Ovary (tissue), 9 donors: Measurements from ENCODE around the gene PFAS. TPM values are rescaled to one million over a fixed set of nuclear protein-coding genes. Genes with fewer than 3 reads are reported as not detected.
"Not testable (repeated sequence)": the region's sequence is repeated elsewhere in the genome, so short reads cannot be mapped to it uniquely, and the experiment has no call there.

Experiments
- DNase-seq, 5 donors: peaks; one replicate each; pipeline ENCODE4 v3.0.0-alpha.2; 2019 to 2020
- H3K27ac ChIP-seq, 2 donors: fragments of 200-600 bp; one replicate each; pipeline versions ENCODE4 v1.5.1 to v1.8.0; 2019 to 2022
- H3K27me3 ChIP-seq: fragments of 200-600 bp; one replicate; pipeline ENCODE4 v1.8.0; 2022
- H3K36me3 ChIP-seq: fragments of 200-600 bp; sonication (generic); one replicate; pipeline ENCODE4 v1.5.1; 2019
- H3K4me1 ChIP-seq: one replicate; pipeline ENCODE4 v1.8.1; 2013; ENCODE audit warnings: mild to moderate bottlenecking, moderate library complexity; ENCODE audit not compliant: insufficient read depth
- H3K4me3 ChIP-seq: fragments of 200-600 bp; sonication (generic); one replicate; pipeline ENCODE4 v1.5.1; 2017
- H3K9me3 ChIP-seq, 2 donors: fragments of 200-600 bp in 1 of 2; sonication (generic) in 1 of 2; one replicate each; pipeline versions ENCODE4 v1.5.1 to v1.8.1; 2013 to 2019; ENCODE audit warnings: mild to moderate bottlenecking in 1 of 2, moderate library complexity in 1 of 2
- EP300 ChIP-seq: sonication (generic); formaldehyde crosslinking; IDR thresholded peaks from one replicate; pipeline ENCODE4 v1.6.1; 2017; ENCODE audit warnings: antibody characterized with exemption
- POLR2A ChIP-seq: fragments of 450-650 bp; IDR thresholded peaks from one replicate; pipeline ENCODE4 v1.6.1; 2017; ENCODE audit warnings: antibody characterized with exemption, mild to moderate bottlenecking, moderate library complexity
- WGBS, 3 donors: extraction: QIAGEN DNeasy Blood & Tissue Kit in 1 of 3; methylation state at CpG; one replicate each; pipeline versions ENCODE4 v1.1.5 to v1.1.7; 2013 to 2017; 5-methylcytosine and 5-hydroxymethylcytosine counted together
- intact Hi-C, 4 donors: fragments of 100-400 bp; cut with DNase I; formaldehyde crosslinking; loops; one replicate each; pipeline versions ENCODE4 v1.11.0 to v1.15.1; 2022 to 2023
- polyA plus RNA-seq, 2 donors: library from polyadenylated mRNA; stranded (reverse); fragments of 200-250 nt in 1 of 2; fragments of 350-450 nt in 1 of 2; fragmentation: Illumina TruSeq in 1 of 2; extraction: RNeasy Lipid Tissue Mini Kit (QIAGEN cat#74804) in 1 of 2; gene quantifications; one replicate each; pipeline ENCODE4 v1.2.3, GENCODE V29; 2013 to 2014
- total RNA-seq, 7 donors: library from RNA; depleted of rRNA in 2 of 7; stranded (reverse); fragments of >200 nt in 2 of 7; fragmentation: NEBNext Ultra II Directional in 3 of 7; extraction: Animal tissue kit (Norgen Biotek cat#: 25700) in 3 of 7; gene quantifications; one replicate each; pipeline versions ENCODE4 v1.1.0 to v1.2.4, GENCODE V29; 2016 to 2023
- TF ChIP-seq, protein P1 (sequence below), 3 donors: fragments of 450-650 bp in 2 of 3; fragments of 200-600 bp in 1 of 3; IDR thresholded peaks; one replicate each; pipeline versions ENCODE4 v1.5.1 to v1.8.0; 2016 to 2022; ENCODE audit warnings: antibody characterized with exemption in 3 of 3, mild to moderate bottlenecking in 1 of 3
- donor health status: DM: no; HTN: no; CAD: no; lungs with moderate emphysema.
- donor health status: DM: no; HTN: no; CAD: no.
- donor health status: Bipolar disorder and iron deficiency.
- donor health status: DM: yes; HTN: yes; CAD: no.
- donor health status: DM: no; HTN: no; CAD: no.
- donor health status: DM: yes; HTN: yes; CAD: no.

Gene PFAS
- total and polyA plus RNA-seq, 9 donors, result 6.6 to 69.9 (median 27.8) TPM

- WGBS, 3 donors, result 96 to 98% (median 96%) methylated on average over 8 of the region's 8 CpGs
- TF ChIP-seq, protein P1, sequence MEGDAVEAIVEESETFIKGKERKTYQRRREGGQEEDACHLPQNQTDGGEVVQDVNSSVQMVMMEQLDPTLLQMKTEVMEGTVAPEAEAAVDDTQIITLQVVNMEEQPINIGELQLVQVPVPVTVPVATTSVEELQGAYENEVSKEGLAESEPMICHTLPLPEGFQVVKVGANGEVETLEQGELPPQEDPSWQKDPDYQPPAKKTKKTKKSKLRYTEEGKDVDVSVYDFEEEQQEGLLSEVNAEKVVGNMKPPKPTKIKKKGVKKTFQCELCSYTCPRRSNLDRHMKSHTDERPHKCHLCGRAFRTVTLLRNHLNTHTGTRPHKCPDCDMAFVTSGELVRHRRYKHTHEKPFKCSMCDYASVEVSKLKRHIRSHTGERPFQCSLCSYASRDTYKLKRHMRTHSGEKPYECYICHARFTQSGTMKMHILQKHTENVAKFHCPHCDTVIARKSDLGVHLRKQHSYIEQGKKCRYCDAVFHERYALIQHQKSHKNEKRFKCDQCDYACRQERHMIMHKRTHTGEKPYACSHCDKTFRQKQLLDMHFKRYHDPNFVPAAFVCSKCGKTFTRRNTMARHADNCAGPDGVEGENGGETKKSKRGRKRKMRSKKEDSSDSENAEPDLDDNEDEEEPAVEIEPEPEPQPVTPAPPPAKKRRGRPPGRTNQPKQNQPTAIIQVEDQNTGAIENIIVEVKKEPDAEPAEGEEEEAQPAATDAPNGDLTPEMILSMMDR (IDR thresholded peaks at IDR 0.05), result no peak
- TF ChIP-seq EP300, result no peak
- no peak for TF ChIP-seq POLR2A
- H3K27me3 ChIP-seq, result no peaks in the 10 kb centered on the region
- intact Hi-C loops, result loop anchor here in 1 of 4 donors (10.0 kb wide), 1 partner anchor 50 kb away; the partner anchor contains the start of gene SLC25A35
- no peak overlapping the region for H3K4me3 ChIP-seq
- H3K9me3 ChIP-seq, result no peaks in the 10 kb centered on the region
- H3K36me3 ChIP-seq, result no peaks in the 10 kb centered on the region
- DNase-seq, result no peak
- H3K4me1 ChIP-seq, result peaks cover 2% of the 10 kb centered on the region
- no peak overlapping the region for H3K27ac ChIP-seq
Observed at GRCh38 chr17:8244768-8245167, 4.3 kb upstream of the PFAS start.

DNA sequence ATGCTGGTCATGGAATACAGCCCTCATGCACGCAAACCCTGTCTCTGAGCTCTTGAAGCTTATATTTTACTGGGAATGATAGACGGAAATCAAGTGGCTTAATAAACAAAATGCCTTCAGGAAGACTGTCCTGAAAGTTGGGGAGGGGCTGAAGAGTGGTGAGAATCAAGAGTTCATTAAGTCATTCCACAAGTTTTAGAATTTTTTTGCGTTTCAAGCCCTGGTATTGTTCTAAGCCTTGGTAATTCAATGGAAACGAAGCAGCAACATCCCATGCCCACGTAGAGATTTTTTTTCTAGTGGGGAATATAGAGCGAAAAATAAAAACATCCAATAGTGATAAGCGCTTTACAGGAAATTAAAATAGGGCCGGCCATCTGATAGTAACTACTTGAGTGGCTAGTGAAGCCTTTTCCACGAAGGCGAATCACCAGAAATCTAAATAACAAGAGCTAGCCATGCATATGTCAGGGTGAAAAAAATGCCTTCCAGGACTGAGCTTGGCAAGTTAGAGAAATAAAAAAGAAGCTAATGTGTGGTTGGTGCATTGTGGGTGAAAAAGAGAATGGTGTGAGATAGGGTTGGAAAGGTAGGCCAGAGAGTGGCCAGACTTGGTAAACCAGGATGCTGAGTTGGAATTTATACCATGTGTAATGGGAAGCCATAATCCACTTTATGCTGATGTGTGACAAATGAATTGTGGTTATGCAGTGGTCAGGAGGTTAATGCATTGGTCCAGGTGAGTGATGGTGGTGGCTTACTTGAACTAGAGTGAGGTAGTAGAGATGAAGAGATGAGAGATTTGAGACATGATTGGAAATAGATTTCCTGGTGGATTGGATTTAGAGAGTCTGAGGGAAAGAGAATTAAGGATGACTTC, 772 bp downstream of the PFAS start:
- H3K4me1 ChIP-seq, result peaks cover 2% of the 10 kb centered on the region
- intact Hi-C loops, result loop anchor here in 2 of 4 donors (2.0 to 10.0 kb wide), 3 partner anchors 27 to 45 kb away; partner anchors contain the start of genes RANGRF (in 1 of the 2) and SLC25A35 (in 1 of the 2)
- TF ChIP-seq, protein P1 (IDR thresholded peaks at IDR 0.05), result no peak
- TF ChIP-seq EP300 (no peak), POLR2A (no peak)
- peak overlapping the region in 1 of 2 donors; percentile 94 for H3K27ac ChIP-seq
- no peaks in the 10 kb centered on the region for H3K9me3 ChIP-seq
- no peak for DNase-seq
- H3K27me3 ChIP-seq, result no peaks in the 10 kb centered on the region
- H3K36me3 ChIP-seq, result no peaks in the 10 kb centered on the region
- WGBS, 3 donors, result 10 to 16% (median 11%) methylated on average over 10 of the region's 10 CpGs
- peak overlapping the region; percentile 68 for H3K4me3 ChIP-seq

DNA sequence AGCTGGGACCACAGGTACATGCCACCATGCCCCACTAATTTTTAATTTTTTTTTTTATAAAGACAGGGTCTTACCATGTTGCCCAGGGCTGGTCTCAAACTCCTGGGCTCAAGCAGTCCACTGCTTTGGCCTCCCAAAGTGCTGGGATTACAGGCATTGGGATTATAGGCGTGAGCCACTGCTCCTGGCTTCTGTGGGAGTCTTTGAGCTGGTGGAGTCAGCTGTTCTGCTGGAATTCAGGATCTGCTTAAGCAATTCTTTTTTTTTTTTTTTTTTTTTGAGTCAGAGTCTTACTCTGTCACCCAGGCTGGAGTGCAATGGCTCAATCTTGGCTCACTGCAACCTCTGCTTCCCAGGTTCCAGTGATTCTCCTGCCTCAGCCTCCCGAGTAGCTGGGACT, 2.3 kb downstream of the PFAS start:
- H3K36me3 ChIP-seq, H3K4me3 ChIP-seq, H3K27ac ChIP-seq, DNase-seq, H3K27me3 ChIP-seq, H3K9me3 ChIP-seq, H3K4me1 ChIP-seq: not testable (repeated sequence)
- 68 to 80% (median 69%) methylated on average over 2 of the region's 2 CpGs for WGBS, 3 donors
- intact Hi-C loops, result loop anchor here in 1 of 4 donors (5.0 kb wide), 1 partner anchor 36 kb away; the partner anchor contains the start of gene RANGRF

DNA sequence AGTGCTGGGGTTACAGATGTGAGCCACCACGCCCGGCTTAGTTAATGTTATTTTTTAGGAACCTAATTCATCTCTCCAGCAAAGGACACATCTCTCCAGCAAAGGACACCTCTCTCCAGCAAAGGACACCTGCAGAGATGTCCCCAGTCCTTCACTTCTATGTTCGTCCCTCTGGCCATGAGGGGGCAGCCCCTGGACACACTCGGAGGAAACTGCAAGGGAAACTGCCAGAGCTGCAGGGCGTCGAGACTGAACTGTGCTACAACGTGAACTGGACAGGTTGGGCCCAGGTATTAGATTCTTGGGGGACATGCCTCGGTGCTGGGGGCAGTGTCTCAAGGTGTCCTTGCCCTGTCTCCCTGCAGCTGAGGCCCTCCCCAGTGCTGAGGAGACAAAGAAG, 4.7 kb downstream of the PFAS start:
- Histone ChIP-seq H3K4me3 (no peak overlapping the region), H3K4me1 (no peaks in the 10 kb centered on the region), H3K27me3 (no peaks in the 10 kb centered on the region), H3K27ac (no peak overlapping the region), H3K36me3 (no peaks in the 10 kb centered on the region), H3K9me3 (no peaks in the 10 kb centered on the region)
- no peak for DNase-seq
- 56 to 87% (median 78%) methylated on average over 8 of the region's 8 CpGs for WGBS, 3 donors
- no peak for TF ChIP-seq EP300
- TF ChIP-seq, protein P1 (IDR thresholded peaks at IDR 0.05), result no peak
- no peak for TF ChIP-seq POLR2A
- intact Hi-C loops, result loop anchor here in 1 of 4 donors (5.0 kb wide), 1 partner anchor 34 kb away; the partner anchor contains the start of gene RANGRF

DNA sequence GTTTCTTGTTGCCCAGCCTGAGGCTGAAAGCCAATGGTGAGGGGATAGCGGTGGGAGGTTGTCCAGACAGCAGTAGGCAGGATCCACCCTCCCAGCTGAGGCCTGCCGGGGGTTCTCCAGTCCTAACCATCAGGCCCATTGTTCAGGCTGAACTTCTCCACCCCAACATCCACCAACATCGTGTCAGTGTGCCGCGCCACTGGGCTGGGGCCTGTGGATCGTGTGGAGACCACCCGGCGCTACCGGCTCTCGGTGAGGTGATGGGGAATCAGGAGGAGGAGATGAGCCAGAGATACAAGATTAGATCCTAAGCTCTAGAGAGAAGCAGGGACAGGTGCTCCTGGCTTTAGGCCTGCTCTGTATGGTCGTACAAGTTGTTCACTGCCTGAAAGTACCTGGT, 5.8 kb downstream of the PFAS start:
- DNase-seq, result no peak
- no peak for TF ChIP-seq POLR2A
- TF ChIP-seq, protein P1 (IDR thresholded peaks at IDR 0.05), result no peak
- no peak for TF ChIP-seq EP300
- no peaks in the 10 kb centered on the region for H3K9me3 ChIP-seq
- intact Hi-C loops, result loop anchor here in 1 of 4 donors (5.0 kb wide), 1 partner anchor 32 kb away; the partner anchor contains the start of gene RANGRF
- WGBS, 3 donors, result 94 to 95% (median 95%) methylated on average over 11 of the region's 11 CpGs
- H3K27ac ChIP-seq, result no peak overlapping the region
- H3K36me3 ChIP-seq, result no peaks in the 10 kb centered on the region
- no peak overlapping the region for H3K4me3 ChIP-seq
- no peaks in the 10 kb centered on the region for H3K27me3 ChIP-seq
- no peaks in the 10 kb centered on the region for H3K4me1 ChIP-seq
